Calu3 (cell line): Measurements from ENCODE around the gene C9orf50. TPM values are rescaled to one million over a fixed set of nuclear protein-coding genes. Genes with fewer than 3 reads are reported as not detected.

ENCODE experiments used
- BruUV-seq: library from RNA; stranded (reverse); fragments of 400-500 nt; replicated peaks from 2 replicates; lab custom pipeline; 2021; lab: Mats Ljungman, UMichigan
- CTCF ChIA-PET: fragments of 300-600 bp; sonication (Branson Sonifier 250); formaldehyde crosslinking; loops from one replicate; lab custom pipeline; 2022; ENCODE audit warnings: antibody characterized with exemption; lab: Charles Lee
- DNase-seq: peaks from one replicate; pipeline ENCODE4 v3.0.0; 2022
- H3K27ac Mint-ChIP-seq: one replicate; pipeline ENCODE4 v1.8.0; 2022; ENCODE audit warnings: mixed read lengths; ENCODE audit not compliant: unreplicated experiment
- H3K27me3 Mint-ChIP-seq: one replicate; pipeline ENCODE4 v1.8.0; 2022; ENCODE audit warnings: mixed read lengths; ENCODE audit not compliant: unreplicated experiment
- H3K36me3 Mint-ChIP-seq: one replicate; pipeline ENCODE4 v1.8.0; 2022; ENCODE audit warnings: mild to moderate bottlenecking, moderate library complexity, mixed read lengths; ENCODE audit not compliant: insufficient read depth, unreplicated experiment
- H3K4me1 Mint-ChIP-seq: one replicate; pipeline ENCODE4 v1.8.0; 2022; ENCODE audit warnings: mild to moderate bottlenecking, low read depth, mixed read lengths; ENCODE audit not compliant: unreplicated experiment
- H3K4me3 Mint-ChIP-seq: one replicate; pipeline ENCODE4 v1.8.0; 2022; ENCODE audit warnings: mild to moderate bottlenecking, low read depth, moderate library complexity, mixed read lengths; ENCODE audit not compliant: unreplicated experiment
- H3K9me3 Mint-ChIP-seq: one replicate; pipeline ENCODE4 v1.8.0; 2022; ENCODE audit warnings: low read depth, mixed read lengths; ENCODE audit not compliant: unreplicated experiment
- intact Hi-C: fragments of 100-400 bp; cut with micrococcal nuclease; formaldehyde crosslinking; loops from one replicate; pipeline ENCODE4 v1.10.0; 2022; ENCODE audit not compliant: unreplicated experiment
- total RNA-seq: library from RNA; stranded (reverse); gene quantifications from 2 replicates; pipeline ENCODE4 v1.2.3, GENCODE V29; 2022
- TF ChIP-seq, protein P1 (sequence below): fragments of 200-600 bp; IDR thresholded peaks from one replicate; pipeline ENCODE4 v1.8.0; 2022; ENCODE audit warnings: antibody characterized with exemption; ENCODE audit not compliant: unreplicated experiment

The C9orf50 gene
- total RNA-seq, 1 experiment from 2014 or later = not detected

DNA sequence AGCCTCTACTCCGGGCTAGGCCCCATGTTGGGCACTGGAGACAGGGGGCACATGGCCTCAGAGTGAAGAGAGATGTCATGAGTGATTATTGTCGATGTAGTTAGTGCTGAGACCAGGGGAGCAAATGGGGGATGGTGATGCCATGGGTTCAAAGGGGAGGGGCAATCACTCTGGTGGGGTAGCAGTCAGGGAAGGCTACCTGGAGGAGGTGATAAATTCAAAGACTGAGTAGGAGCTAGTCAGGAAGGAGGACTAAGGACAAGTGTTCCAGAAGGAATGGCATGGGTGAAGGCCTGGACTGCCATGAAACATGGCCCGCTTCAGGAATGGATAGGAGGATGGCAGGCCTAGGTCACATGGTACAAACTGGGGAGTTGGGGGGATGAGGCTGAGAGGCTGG, 41.6 kb downstream of the C9orf50 start:
- DNase-seq = no peak
- no peak overlapping the region for H3K4me3 Mint-ChIP-seq
- BruUV-seq = no TSS peak
- no peaks in the 10 kb centered on the region for H3K27me3 Mint-ChIP-seq
- CTCF ChIA-PET = interaction anchor here (0.5 to 1.4 kb wide), 2 partner anchors 10 kb away, joined by 3 to 5 read pairs; no protein-coding TSS in a partner anchor
- no peaks in the 10 kb centered on the region for H3K9me3 Mint-ChIP-seq
- TF ChIP-seq, protein P1, sequence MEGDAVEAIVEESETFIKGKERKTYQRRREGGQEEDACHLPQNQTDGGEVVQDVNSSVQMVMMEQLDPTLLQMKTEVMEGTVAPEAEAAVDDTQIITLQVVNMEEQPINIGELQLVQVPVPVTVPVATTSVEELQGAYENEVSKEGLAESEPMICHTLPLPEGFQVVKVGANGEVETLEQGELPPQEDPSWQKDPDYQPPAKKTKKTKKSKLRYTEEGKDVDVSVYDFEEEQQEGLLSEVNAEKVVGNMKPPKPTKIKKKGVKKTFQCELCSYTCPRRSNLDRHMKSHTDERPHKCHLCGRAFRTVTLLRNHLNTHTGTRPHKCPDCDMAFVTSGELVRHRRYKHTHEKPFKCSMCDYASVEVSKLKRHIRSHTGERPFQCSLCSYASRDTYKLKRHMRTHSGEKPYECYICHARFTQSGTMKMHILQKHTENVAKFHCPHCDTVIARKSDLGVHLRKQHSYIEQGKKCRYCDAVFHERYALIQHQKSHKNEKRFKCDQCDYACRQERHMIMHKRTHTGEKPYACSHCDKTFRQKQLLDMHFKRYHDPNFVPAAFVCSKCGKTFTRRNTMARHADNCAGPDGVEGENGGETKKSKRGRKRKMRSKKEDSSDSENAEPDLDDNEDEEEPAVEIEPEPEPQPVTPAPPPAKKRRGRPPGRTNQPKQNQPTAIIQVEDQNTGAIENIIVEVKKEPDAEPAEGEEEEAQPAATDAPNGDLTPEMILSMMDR = no peak
- H3K4me1 Mint-ChIP-seq = peaks cover 60% of the 10 kb centered on the region
- intact Hi-C loops = no loop called here
- H3K36me3 Mint-ChIP-seq = peaks cover 21% of the 10 kb centered on the region
- H3K27ac Mint-ChIP-seq = peak overlapping the region; percentile 79

DNA sequence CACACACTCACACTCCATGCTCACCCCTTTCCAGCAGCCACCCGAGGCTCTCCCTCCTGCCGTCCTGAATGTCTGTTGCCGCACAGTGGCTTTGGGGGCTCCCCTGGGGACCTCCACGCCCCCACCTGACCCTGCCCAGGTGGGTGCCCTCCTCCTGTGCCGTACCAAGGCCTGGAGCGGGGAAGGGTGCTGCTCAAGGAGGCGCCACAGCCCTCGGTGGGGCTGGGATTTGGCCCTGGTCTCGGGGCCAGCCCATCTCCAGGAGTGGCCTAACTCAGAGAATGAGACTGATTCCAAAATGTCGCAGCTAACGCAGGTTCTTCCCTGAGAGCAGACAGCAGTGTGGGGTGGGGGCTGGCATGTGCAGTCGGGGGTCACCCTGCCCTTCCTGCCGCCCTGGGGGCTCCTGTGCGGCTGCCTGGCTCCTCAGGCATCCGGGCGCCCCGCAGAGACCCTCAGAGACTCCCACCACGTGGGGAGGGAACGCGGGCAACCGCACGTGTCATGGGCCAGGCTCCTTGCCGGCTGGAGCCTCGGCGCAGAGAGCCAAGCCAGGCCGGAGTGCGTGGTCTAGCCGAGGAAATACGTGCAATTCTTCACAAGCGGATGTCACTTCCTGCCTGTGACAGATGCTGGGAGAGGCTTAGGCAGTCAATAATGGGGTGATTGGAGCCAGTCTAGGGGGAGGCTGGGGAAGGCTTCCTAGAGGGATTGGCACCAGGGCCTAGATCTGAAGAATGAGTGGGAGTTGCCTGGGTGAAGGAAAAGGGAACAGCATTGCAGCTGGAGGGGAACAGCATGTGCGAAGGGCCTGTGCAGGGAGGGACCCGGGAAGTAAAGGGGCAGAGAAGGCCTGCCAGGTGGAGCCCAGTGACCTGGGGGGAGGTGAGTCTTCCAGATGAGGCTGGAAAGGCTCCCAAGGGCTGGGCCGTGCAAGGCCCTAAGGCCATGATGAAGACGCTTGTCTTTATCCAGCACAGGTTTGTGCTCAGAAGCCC, 44.1 kb downstream of the C9orf50 start:
- intact Hi-C loops = no loop called here
- TF ChIP-seq, protein P1 = no peak
- no TSS peak for BruUV-seq
- Mint-ChIP-seq H3K27me3 (no peaks in the 10 kb centered on the region), H3K9me3 (peaks cover 3% of the 10 kb centered on the region), H3K4me3 (no peak overlapping the region), H3K4me1 (peaks cover 51% of the 10 kb centered on the region), H3K36me3 (peaks cover 22% of the 10 kb centered on the region), H3K27ac (no peak overlapping the region)
- CTCF ChIA-PET = no interaction called here
- DNase-seq = no peak

DNA sequence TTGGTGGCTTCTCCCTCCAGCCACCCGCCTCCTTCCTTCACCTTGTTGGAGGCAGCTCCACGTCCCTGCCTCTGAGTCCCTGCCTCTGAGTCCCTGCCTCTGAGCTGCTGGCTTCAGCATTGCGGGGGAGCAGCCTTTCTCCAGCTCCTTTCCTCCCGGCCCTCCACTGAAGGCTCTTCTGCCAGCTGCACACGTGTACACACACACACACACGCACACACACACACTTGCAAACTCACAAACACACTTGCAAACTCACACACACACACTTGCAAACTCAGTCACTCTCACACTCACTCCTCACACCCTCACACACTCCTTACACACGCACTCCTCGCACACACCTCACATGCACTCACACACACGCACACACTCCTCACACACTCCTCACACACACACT, 45.1 kb downstream of the C9orf50 start:
- DNase-seq = no peak
- Mint-ChIP-seq H3K4me1 (peaks cover 51% of the 10 kb centered on the region), H3K4me3 (no peak overlapping the region), H3K27me3 (no peaks in the 10 kb centered on the region), H3K27ac (no peak overlapping the region), H3K9me3 (peaks cover 3% of the 10 kb centered on the region), H3K36me3 (peaks cover 24% of the 10 kb centered on the region)
- intact Hi-C loops = no loop called here
- no TSS peak for BruUV-seq
- CTCF ChIA-PET = no interaction called here
- TF ChIP-seq, protein P1 = no peak

DNA sequence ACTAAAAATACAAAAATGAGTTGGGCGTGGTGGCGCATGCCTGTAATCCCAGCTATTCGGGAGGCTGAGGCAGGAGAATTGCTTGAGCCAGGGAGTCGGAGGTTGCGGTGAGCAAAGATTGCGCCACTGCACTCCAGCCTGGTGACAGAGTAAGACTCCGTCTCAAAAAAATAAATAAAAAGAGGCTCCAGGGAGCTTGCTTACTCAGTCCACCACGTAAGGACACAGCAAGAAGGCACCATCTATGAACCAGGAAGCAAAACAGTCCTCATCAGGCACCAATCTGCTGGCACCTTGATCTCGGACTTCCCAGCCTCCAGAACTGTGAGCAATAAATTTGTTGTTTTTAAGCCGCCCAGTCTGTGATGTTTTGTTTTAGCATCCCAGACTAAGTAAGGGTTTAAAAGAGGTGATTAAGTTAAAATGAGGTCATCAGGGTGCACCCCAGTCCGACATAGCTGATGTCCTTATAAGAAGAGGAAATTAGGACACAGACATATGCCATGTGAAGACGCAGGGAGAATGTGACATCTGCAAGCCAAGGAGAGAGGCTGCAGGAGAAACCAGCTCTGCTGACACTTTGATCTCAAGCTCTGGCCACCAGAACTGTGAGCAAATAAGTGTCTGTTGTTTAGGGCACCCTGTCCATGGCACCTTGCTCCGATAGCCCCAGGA, 45.9 kb downstream of the C9orf50 start:
- Mint-ChIP-seq H3K36me3 (peaks cover 18% of the 10 kb centered on the region), H3K27me3 (no peaks in the 10 kb centered on the region), H3K9me3 (peaks cover 3% of the 10 kb centered on the region), H3K27ac (no peak overlapping the region), H3K4me3 (no peak overlapping the region), H3K4me1 (peaks cover 59% of the 10 kb centered on the region)
- TF ChIP-seq, protein P1 = no peak
- CTCF ChIA-PET = no interaction called here
- intact Hi-C loops = no loop called here
- no peak for DNase-seq
- no TSS peak for BruUV-seq
